ENCODE data around the gene OTUD5.

OTUD5 gene

DNA sequence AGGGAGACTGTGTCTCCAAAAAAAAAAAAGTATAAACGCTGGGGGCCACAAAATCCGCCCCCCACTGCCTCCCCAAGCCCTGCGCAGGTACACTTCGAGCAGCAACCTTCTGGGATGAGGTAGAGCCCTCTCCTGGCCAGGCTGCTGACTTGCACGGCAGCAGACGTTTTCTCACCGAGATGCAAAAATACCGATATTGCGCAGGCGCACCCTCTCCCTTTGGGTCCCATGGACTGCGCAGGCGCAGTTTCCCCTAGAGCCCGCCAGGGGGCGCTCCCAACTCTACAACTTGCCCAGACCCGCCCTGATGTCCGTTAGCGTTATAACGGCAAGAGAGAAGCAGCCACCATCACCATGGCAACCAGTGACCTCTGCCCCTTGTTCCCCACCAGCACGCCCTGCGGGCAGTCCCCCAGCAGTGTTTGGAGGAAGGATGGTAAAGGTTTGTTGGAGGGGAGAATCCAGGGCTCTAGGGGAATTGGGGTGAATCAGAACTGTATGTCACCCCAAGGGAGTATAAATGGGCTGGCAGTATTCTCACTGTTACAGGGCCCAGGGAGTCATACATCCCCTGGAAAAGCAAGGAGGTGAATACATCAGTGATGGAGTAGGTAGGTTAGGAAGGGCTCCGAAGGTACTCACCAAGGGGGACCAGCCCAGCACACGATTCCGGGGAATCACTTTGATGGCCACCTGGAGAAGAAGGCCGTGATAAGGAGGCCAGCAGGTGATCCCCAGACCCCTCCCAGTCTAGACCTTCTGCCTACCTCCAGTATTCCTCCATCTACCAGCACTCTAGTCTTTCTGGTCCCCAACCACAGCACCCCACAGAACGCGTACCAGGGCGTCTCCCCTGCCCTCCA, 40.0 kb downstream of the OTUD5 start (continued):
- TF ChIP-seq, protein P1, sequence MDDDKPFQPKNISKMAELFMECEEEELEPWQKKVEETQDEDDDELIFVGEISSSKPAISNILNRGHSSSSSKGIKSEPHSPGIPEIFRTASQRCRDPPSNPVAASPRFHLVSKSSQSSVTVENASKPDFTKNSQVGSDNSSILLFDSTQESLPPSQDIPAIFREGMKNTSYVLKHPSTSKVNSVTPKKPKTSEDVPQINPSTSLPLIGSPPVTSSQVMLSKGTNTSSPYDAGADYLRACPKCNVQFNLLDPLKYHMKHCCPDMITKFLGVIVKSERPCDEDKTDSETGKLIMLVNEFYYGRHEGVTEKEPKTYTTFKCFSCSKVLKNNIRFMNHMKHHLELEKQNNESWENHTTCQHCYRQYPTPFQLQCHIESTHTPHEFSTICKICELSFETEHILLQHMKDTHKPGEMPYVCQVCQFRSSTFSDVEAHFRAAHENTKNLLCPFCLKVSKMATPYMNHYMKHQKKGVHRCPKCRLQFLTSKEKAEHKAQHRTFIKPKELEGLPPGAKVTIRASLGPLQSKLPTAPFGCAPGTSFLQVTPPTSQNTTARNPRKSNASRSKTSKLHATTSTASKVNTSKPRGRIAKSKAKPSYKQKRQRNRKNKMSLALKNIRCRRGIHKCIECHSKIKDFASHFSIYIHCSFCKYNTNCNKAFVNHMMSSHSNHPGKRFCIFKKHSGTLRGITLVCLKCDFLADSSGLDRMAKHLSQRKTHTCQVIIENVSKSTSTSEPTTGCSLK (tag by site-specific recombination; IDR thresholded peaks at IDR 0.05), result no peak
- no peak for TF ChIP-seq SCRT2 (tag by site-specific recombination; IDR thresholded peaks at IDR 0.05)
- TF ChIP-seq, protein P2, sequence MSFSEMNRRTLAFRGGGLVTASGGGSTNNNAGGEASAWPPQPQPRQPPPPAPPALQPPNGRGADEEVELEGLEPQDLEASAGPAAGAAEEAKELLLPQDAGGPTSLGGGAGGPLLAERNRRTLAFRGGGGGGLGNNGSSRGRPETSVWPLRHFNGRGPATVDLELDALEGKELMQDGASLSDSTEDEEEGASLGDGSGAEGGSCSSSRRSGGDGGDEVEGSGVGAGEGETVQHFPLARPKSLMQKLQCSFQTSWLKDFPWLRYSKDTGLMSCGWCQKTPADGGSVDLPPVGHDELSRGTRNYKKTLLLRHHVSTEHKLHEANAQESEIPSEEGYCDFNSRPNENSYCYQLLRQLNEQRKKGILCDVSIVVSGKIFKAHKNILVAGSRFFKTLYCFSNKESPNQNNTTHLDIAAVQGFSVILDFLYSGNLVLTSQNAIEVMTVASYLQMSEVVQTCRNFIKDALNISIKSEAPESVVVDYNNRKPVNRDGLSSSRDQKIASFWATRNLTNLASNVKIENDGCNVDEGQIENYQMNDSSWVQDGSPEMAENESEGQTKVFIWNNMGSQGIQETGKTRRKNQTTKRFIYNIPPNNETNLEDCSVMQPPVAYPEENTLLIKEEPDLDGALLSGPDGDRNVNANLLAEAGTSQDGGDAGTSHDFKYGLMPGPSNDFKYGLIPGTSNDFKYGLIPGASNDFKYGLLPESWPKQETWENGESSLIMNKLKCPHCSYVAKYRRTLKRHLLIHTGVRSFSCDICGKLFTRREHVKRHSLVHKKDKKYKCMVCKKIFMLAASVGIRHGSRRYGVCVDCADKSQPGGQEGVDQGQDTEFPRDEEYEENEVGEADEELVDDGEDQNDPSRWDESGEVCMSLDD (tag by site-specific recombination; IDR thresholded peaks at IDR 0.05), result peak; percentile 71; the same call in 1 of the 2 replicates
- no peak for TF ChIP-seq ZBTB21 (tag by site-specific recombination; IDR thresholded peaks at IDR 0.05)
- no peak for TF ChIP-seq IKZF3 (tag by site-specific recombination; IDR thresholded peaks at IDR 0.05)
- peak; percentile 78; the same call in 1 of the 2 replicates for TF ChIP-seq ZBTB48 (tag by site-specific recombination; IDR thresholded peaks at IDR 0.05)
- no peak for TF ChIP-seq ZNF658 (tag by site-specific recombination; IDR thresholded peaks at IDR 0.05)
- TF ChIP-seq, protein P3, sequence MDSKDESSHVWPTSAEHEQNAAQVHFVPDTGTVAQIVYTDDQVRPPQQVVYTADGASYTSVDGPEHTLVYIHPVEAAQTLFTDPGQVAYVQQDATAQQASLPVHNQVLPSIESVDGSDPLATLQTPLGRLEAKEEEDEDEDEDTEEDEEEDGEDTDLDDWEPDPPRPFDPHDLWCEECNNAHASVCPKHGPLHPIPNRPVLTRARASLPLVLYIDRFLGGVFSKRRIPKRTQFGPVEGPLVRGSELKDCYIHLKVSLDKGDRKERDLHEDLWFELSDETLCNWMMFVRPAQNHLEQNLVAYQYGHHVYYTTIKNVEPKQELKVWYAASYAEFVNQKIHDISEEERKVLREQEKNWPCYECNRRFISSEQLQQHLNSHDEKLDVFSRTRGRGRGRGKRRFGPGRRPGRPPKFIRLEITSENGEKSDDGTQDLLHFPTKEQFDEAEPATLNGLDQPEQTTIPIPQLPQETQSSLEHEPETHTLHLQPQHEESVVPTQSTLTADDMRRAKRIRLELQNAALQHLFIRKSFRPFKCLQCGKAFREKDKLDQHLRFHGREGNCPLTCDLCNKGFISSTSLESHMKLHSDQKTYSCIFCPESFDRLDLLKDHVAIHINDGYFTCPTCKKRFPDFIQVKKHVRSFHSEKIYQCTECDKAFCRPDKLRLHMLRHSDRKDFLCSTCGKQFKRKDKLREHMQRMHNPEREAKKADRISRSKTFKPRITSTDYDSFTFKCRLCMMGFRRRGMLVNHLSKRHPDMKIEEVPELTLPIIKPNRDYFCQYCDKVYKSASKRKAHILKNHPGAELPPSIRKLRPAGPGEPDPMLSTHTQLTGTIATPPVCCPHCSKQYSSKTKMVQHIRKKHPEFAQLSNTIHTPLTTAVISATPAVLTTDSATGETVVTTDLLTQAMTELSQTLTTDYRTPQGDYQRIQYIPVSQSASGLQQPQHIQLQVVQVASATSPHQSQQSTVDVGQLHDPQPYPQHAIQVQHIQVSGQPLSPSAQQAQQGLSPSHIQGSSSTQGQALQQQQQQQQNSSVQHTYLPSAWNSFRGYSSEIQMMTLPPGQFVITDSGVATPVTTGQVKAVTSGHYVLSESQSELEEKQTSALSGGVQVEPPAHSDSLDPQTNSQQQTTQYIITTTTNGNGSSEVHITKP (tag by site-specific recombination; IDR thresholded peaks at IDR 0.05), result peak; percentile 52; the same call in 1 of the 2 replicates
- TF ChIP-seq PRDM2 (tag by site-specific recombination; IDR thresholded peaks at IDR 0.05; ENCODE audit: borderline replicate concordance), result no peak
- TF ChIP-seq ZNF302 (tag by site-specific recombination; IDR thresholded peaks at IDR 0.05; ENCODE audit: low read depth), result no peak
- TF ChIP-seq ZNF843 (tag by site-specific recombination; IDR thresholded peaks at IDR 0.05), result 0 out of 2 replicates have a peak, but pooled peaks have one; percentile 43
- no peak for TF ChIP-seq ZNF544 (tag by site-specific recombination; IDR thresholded peaks at IDR 0.05)
- TF ChIP-seq ZNF394 (tag by site-specific recombination; IDR thresholded peaks at IDR 0.05; ENCODE audit: borderline replicate concordance), result peak; percentile 56; the same call in 1 of the 2 replicates
- TF ChIP-seq ZNF571 (tag by site-specific recombination; IDR thresholded peaks at IDR 0.05), result no peak
- peak; percentile 43; the same call in 1 of the 2 replicates for TF ChIP-seq ZBTB20 (tag by site-specific recombination; IDR thresholded peaks at IDR 0.05)
- no peak for TF ChIP-seq ZNF707 (tag by site-specific recombination; IDR thresholded peaks at IDR 0.05)
- TF ChIP-seq ZNF2 (tag by site-specific recombination; IDR thresholded peaks at IDR 0.05), result peak; percentile 96
- 0 out of 2 replicates have a peak, but pooled peaks have one; percentile 9 for TF ChIP-seq ZNF366 (tag by site-specific recombination; conservative IDR thresholded peaks at IDR 0.05)
- peak; percentile 29 for TF ChIP-seq ZIC2 (tag by site-specific recombination; IDR thresholded peaks at IDR 0.05)
- no peak for TF ChIP-seq KLF7 (tag by site-specific recombination; IDR thresholded peaks at IDR 0.05; ENCODE audit: borderline replicate concordance)
- TF ChIP-seq GLIS1 (tag by site-specific recombination; IDR thresholded peaks at IDR 0.05), result peak; percentile 69
- TF ChIP-seq ZNF600 (tag by site-specific recombination; IDR thresholded peaks at IDR 0.05), result peak; percentile 44; the same call in 1 of the 2 replicates
- TF ChIP-seq GLIS2 (tag by site-specific recombination; IDR thresholded peaks at IDR 0.05), result peak; percentile 60
- no peak; the same call in 1 of the 2 replicates for TF ChIP-seq ZNF324 (tag by site-specific recombination; IDR thresholded peaks at IDR 0.05)
- no peak for TF ChIP-seq ZNF529 (tag by site-specific recombination; IDR thresholded peaks at IDR 0.05; ENCODE audit: insufficient replicate concordance)
